Head of caudate nucleus (tissue), 42 donors: Measurements from ENCODE around the gene FXYD5.
A peak's percentile ranks its signal among the peaks of the same experiment; 100 is the strongest.

Experiments
- DNase-seq, 42 donors: peaks; one replicate each; pipeline versions ENCODE4 v3.0.0 to v3.0.0-alpha.2; 2020 to 2021; ENCODE audit warnings: mixed read lengths in 7 of 42
- intact Hi-C: fragments of 100-400 bp; cut with DNase I; formaldehyde crosslinking; loops from one replicate; pipeline ENCODE4 v1.15.0; 2022

The FXYD5 gene

GRCh38 chr19:35133826-35134225 lies 20.7 kb upstream of the FXYD5 start:
- intact Hi-C loops, result no loop called here
- peak in 6 of 42 donors; percentile 24 to 51 (median 41) for DNase-seq

- intact Hi-C loops, result loop anchor here (5.0 kb wide), 1 partner anchor 67 kb away; no protein-coding TSS in a partner anchor
- peak in 3 of 42 donors; percentile 23 to 43 (median 25) for DNase-seq
These were observed 19.8 kb upstream of the FXYD5 start, which contains the start of gene LGI4 for GRCh38 chr19:35134601-35135242. TSS of gene LGI4 (minus strand) at chr19:35135059. CDS start at chr19:35134680, 379 bp downstream.

- DNase-seq, result peak in 41 of 42 donors; percentile 70 to 94 (median 85)
- intact Hi-C loops, result loop anchor here (5.0 kb wide), 1 partner anchor 68 kb away; no protein-coding TSS in a partner anchor
These were observed 19.1 kb upstream of the FXYD5 start for GRCh38 chr19:35135389-35135909.

- no peak for DNase-seq
- intact Hi-C loops, result loop anchor here (5.0 kb wide), 1 partner anchor 69 kb away; no protein-coding TSS in a partner anchor
These were observed 18.3 kb upstream of the FXYD5 start for GRCh38 chr19:35136231-35136630.

GRCh38 chr19:35136977-35137702 lies 17.4 kb upstream of the FXYD5 start:
- intact Hi-C loops, result loop anchor here (5.0 kb wide), 1 partner anchor 70 kb away; no protein-coding TSS in a partner anchor
- DNase-seq, result no peak

- intact Hi-C loops, result loop anchor here (5.0 kb wide), 1 partner anchor 71 kb away; no protein-coding TSS in a partner anchor
- DNase-seq, result peak in 4 of 42 donors; percentile 21 to 55 (median 30)
These were observed 16.1 kb upstream of the FXYD5 start, which contains the start of gene FXYD1 for GRCh38 chr19:35138305-35138892. TSS of gene FXYD1 (plus strand) at chr19:35138824. CDS start at chr19:35140080, 1,256 bp downstream.

- DNase-seq, result no peak
- intact Hi-C loops, result loop anchor here (5.0 kb wide), 1 partner anchor 127 kb away; the partner anchor contains the start of gene USF2
These were observed 14.2 kb upstream of the FXYD5 start for GRCh38 chr19:35140207-35140961.

GRCh38 chr19:35140962-35141836 lies 13.3 kb upstream of the FXYD5 start:
- peak; percentile 88 to 98 (median 96) for DNase-seq
- intact Hi-C loops, result loop anchor here (5.0 kb wide), 1 partner anchor 126 kb away; the partner anchor contains the start of gene USF2

- intact Hi-C loops, result loop anchor here (5.0 kb wide), 1 partner anchor 125 kb away; the partner anchor contains the start of gene USF2
- peak in 2 of 42 donors; percentile 24 to 44 for DNase-seq
These were observed 12.5 kb upstream of the FXYD5 start for GRCh38 chr19:35141837-35142605.

GRCh38 chr19:35142606-35143230 lies 11.8 kb upstream of the FXYD5 start:
- intact Hi-C loops, result loop anchor here (5.0 kb wide), 1 partner anchor 125 kb away; the partner anchor contains the start of gene USF2
- DNase-seq, result peak in 37 of 42 donors; percentile 48 to 87 (median 73)

- intact Hi-C loops, result loop anchor here (5.0 kb wide), 1 partner anchor 124 kb away; the partner anchor contains the start of gene USF2
- peak in 21 of 42 donors; percentile 39 to 76 (median 61) for DNase-seq
These were observed 11.3 kb upstream of the FXYD5 start, which contains the start of gene FXYD7 for GRCh38 chr19:35143231-35143715. TSS of gene FXYD7 (plus strand) at chr19:35143255. CDS start at chr19:35143334, 79 bp downstream.

GRCh38 chr19:35143818-35144217 lies 10.7 kb upstream of the FXYD5 start:
- no peak for DNase-seq
- intact Hi-C loops, result loop anchor here (5.0 kb wide), 1 partner anchor 123 kb away; the partner anchor contains the start of gene USF2

- DNase-seq, result peak in 1 of 42 donors; percentile 56
- intact Hi-C loops, result loop anchor here (5.0 kb wide), 1 partner anchor 123 kb away; the partner anchor contains the start of gene USF2
These were observed 10.3 kb upstream of the FXYD5 start for GRCh38 chr19:35144259-35144599.

GRCh38 chr19:35144600-35145436 lies 9.7 kb upstream of the FXYD5 start:
- intact Hi-C loops, result loop anchor here (5.0 kb wide), 1 partner anchor 122 kb away; the partner anchor contains the start of gene USF2
- DNase-seq, result peak in 31 of 42 donors; percentile 36 to 90 (median 69)
